ENCODE results near the gene S100A10.

DNA sequence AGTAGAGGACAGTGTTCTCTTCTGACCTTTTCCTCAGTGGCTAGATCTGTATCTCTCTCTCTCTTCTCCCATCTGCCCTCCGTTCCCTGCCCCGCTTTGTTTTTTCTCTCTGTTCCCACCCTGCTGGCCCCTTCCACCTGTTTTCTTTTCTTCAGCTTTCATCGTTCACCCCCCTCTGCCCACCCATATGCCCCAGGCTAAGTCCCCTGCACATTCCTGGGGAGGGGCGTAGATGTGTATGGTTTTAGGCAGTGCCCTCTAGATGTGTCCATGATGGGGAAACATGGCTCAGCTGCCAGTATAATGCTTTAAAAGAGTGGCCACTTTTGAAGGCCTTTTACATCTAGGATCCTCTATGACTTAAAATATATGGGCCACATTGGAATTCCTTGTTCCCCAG is 29.6 kb upstream of the S100A10 start:
- no peak for TF ChIP-seq CTCF (conservative IDR thresholded peaks at IDR 0.05; ENCODE audit: low read length)
- no peak for TF ChIP-seq EZH2phosphoT487 (IDR thresholded peaks at IDR 0.05; ENCODE audit: borderline replicate concordance)
